Peyer's patch (tissue), 4 donors: Measurements from ENCODE around the gene TMEM131.

Experiments used
- POLR2A ChIP-seq, 2 donors: fragments of 450-650 bp; IDR thresholded peaks; one replicate each; pipeline ENCODE4 v1.5.1; 2017; ENCODE audit warnings: antibody characterized with exemption in 2 of 2, mild to moderate bottlenecking in 2 of 2, moderate library complexity in 2 of 2
- TF ChIP-seq, protein P1 (sequence below), 6 experiments: fragments of 450-650 bp in 4 of 6; fragments of 200-600 bp in 2 of 6; sonication (generic) in 1 of 6; IDR thresholded peaks; one replicate each; pipeline ENCODE4 v1.5.1; 2017 to 2019; ENCODE audit warnings: antibody characterized with exemption in 6 of 6, mild to moderate bottlenecking in 3 of 6, moderate library complexity in 1 of 6

DNA sequence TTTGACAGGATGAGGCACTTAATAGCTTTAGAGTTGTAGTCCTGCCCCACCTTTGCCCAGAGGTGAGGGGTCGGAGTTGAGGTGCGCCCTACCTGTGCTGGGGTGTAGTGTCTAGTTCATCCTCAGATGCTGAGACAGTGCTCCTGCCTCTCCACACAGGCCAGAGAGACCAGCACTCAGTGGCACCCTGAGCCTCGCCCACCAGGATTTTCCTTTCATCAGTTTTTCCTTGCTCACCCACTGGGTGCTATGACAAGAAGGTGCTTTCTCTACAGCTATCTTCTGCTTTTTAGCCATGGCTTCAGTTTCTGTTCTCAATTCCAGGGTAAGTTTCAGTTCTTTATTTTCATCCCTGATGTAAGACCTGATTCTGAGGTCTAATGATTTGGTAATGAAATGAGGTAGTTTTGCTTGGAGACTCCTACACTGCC lies 16.8 kb upstream of the TMEM131 start:
- no peak for TF ChIP-seq POLR2A (IDR thresholded peaks at IDR 0.05)
- TF ChIP-seq, protein P1, sequence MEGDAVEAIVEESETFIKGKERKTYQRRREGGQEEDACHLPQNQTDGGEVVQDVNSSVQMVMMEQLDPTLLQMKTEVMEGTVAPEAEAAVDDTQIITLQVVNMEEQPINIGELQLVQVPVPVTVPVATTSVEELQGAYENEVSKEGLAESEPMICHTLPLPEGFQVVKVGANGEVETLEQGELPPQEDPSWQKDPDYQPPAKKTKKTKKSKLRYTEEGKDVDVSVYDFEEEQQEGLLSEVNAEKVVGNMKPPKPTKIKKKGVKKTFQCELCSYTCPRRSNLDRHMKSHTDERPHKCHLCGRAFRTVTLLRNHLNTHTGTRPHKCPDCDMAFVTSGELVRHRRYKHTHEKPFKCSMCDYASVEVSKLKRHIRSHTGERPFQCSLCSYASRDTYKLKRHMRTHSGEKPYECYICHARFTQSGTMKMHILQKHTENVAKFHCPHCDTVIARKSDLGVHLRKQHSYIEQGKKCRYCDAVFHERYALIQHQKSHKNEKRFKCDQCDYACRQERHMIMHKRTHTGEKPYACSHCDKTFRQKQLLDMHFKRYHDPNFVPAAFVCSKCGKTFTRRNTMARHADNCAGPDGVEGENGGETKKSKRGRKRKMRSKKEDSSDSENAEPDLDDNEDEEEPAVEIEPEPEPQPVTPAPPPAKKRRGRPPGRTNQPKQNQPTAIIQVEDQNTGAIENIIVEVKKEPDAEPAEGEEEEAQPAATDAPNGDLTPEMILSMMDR (IDR thresholded peaks at IDR 0.05): no peak
